Left ventricle myocardium inferior (tissue), 1 donor: Measurements from ENCODE around the gene VWA5B1. TPM values are rescaled to one million over a fixed set of nuclear protein-coding genes. Genes with fewer than 3 reads are reported as not detected.

Source experiments
- DNase-seq: peaks from one replicate; pipeline ENCODE4 v3.0.0-alpha.2; 2020
- H3K27ac ChIP-seq: fragments of 200-600 bp; replicated peaks from 2 replicates; pipeline ENCODE4 v1.8.0; 2021
- H3K27me3 ChIP-seq: fragments of 200-600 bp; 2 replicates; pipeline ENCODE4 v1.8.0; 2021; ENCODE audit warnings: low read depth
- H3K36me3 ChIP-seq: fragments of 200-600 bp; 2 replicates; pipeline ENCODE4 v1.8.0; 2021
- H3K4me1 ChIP-seq: fragments of 200-600 bp; 2 replicates; pipeline ENCODE4 v1.8.0; 2021
- H3K4me3 ChIP-seq: fragments of 200-600 bp; 2 replicates; pipeline ENCODE4 v1.8.0; 2021; ENCODE audit warnings: mild to moderate bottlenecking, moderate library complexity
- H3K9me3 ChIP-seq: fragments of 200-600 bp; replicated peaks from 2 replicates; pipeline ENCODE4 v1.8.0; 2021
- CTCF ChIP-seq: fragments of 200-600 bp; IDR thresholded peaks from 2 replicates; pipeline ENCODE4 v1.8.0; 2021; ENCODE audit warnings: antibody characterized with exemption, mild to moderate bottlenecking, borderline replicate concordance
- intact Hi-C: fragments of 100-400 bp; cut with micrococcal nuclease; formaldehyde crosslinking; loops from one replicate; pipeline ENCODE4 v1.11.0; 2022
- total RNA-seq: library from RNA; stranded (reverse); fragmentation: NEBNext Ultra II Directional; extraction: Animal tissue kit (Norgen Biotek cat#: 25700); gene quantifications from one replicate; pipeline ENCODE4 v1.2.1, GENCODE V29; 2021
- donor health status: DM: no; HTN: yes; CAD: no; lungs with severe emphysema.

VWA5B1 gene
- total RNA-seq, 1 donor from 2014 or later: 0.16 TPM

DNA sequence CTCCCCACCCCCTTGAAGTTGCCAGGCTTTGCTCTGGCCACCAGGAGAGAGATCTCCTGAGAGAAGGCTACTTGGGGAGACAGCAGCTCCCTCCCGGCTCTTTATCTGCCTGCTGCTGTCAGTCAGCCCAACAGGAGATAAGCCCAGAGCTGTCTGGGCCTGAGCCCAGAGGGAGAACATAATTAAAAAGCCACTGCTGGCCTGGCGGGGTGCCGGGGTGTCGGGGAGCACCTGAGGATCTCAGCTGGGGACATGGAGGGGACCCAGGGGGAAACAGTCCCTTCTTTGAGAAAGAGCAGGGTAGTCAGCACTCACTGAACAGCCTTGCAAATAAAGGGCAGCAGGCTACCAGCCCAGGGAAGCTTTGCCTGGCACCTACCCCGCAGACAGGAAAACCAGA, 17.9 kb downstream of the VWA5B1 start:
- intact Hi-C loops: no loop called here
- H3K27ac ChIP-seq: peak overlapping the region; percentile 61
- H3K27me3 ChIP-seq: no peaks in the 10 kb centered on the region
- H3K4me3 ChIP-seq: no peak overlapping the region
- no peaks in the 10 kb centered on the region for H3K36me3 ChIP-seq
- peak; percentile 61 for DNase-seq
- TF ChIP-seq CTCF: no peak
- no peaks in the 10 kb centered on the region for H3K9me3 ChIP-seq
- peaks cover 15% of the 10 kb centered on the region for H3K4me1 ChIP-seq

DNA sequence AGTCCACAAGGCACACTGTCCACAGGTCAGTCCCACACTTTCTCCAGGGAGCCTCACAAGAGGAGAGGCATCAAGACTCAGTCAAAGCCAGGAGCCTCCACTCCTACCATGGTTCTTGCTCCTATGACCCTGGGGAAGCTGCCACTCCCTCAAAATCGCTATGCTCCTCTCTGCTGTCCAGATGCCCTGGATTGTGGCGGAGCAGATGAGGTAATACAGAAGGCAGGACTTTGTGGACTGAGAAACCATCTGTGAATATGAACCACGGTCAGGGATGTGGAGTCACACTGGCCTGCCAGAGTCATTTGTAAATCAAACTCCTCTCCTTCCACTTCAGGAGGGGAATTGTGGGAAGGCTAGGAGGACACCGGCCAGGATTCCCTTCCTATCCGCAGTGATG, 20.6 kb downstream of the VWA5B1 start:
- H3K27me3 ChIP-seq: peaks cover 4% of the 10 kb centered on the region
- intact Hi-C loops: no loop called here
- H3K4me3 ChIP-seq: no peak overlapping the region
- no peak for TF ChIP-seq CTCF
- no peaks in the 10 kb centered on the region for H3K36me3 ChIP-seq
- DNase-seq: no peak
- H3K9me3 ChIP-seq: no peaks in the 10 kb centered on the region
- no peak overlapping the region for H3K27ac ChIP-seq
- peaks cover 15% of the 10 kb centered on the region for H3K4me1 ChIP-seq

GRCh38 chr1:20312310-20312709, 21.6 kb downstream of the VWA5B1 start:
- DNase-seq: no peak
- Histone ChIP-seq H3K27me3 (peaks cover 4% of the 10 kb centered on the region), H3K4me1 (peaks cover 15% of the 10 kb centered on the region), H3K36me3 (no peaks in the 10 kb centered on the region), H3K9me3 (no peaks in the 10 kb centered on the region), H3K4me3 (no peak overlapping the region), H3K27ac (no peak overlapping the region)
- intact Hi-C loops: no loop called here
- no peak for TF ChIP-seq CTCF

- Histone ChIP-seq H3K4me1 (peaks cover 15% of the 10 kb centered on the region), H3K27ac (no peak overlapping the region), H3K27me3 (peaks cover 4% of the 10 kb centered on the region), H3K36me3 (no peaks in the 10 kb centered on the region), H3K4me3 (no peak overlapping the region), H3K9me3 (no peaks in the 10 kb centered on the region)
- intact Hi-C loops: no loop called here
- DNase-seq: no peak
- no peak for TF ChIP-seq CTCF
Observed at GRCh38 chr1:20312818-20313217, 22.1 kb downstream of the VWA5B1 start.

DNA sequence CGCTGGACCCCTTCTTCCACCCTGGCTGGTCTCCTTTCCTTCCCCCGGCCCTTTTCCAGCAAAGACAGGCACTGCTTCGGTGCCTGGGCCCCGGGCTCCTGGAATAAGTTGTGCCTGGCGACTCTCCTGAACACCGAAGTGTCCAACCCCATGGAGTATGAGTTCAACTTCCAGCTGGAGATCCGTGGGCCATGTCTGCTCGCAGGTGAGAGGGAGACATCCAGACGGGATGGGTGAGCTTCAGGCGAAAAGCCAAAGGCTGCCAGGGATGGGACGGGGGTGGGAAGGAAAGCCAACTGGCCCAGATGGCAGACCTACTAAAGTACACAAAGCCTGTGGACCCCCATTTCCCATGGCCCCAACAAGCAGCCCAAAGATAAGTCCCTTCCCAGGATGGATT, 26.8 kb downstream of the VWA5B1 start:
- H3K4me3 ChIP-seq: no peak overlapping the region
- no peak for DNase-seq
- intact Hi-C loops: no loop called here

More for the DNA sequence above, 26.8 kb downstream of the VWA5B1 start:
- Histone ChIP-seq H3K9me3 (no peaks in the 10 kb centered on the region), H3K27me3 (peaks cover 29% of the 10 kb centered on the region), H3K36me3 (no peaks in the 10 kb centered on the region), H3K4me1 (no peaks in the 10 kb centered on the region), H3K27ac (no peak overlapping the region)
- no peak for TF ChIP-seq CTCF
